ENCODE measurements around the gene SYPL2.

SYPL2 gene

DNA sequence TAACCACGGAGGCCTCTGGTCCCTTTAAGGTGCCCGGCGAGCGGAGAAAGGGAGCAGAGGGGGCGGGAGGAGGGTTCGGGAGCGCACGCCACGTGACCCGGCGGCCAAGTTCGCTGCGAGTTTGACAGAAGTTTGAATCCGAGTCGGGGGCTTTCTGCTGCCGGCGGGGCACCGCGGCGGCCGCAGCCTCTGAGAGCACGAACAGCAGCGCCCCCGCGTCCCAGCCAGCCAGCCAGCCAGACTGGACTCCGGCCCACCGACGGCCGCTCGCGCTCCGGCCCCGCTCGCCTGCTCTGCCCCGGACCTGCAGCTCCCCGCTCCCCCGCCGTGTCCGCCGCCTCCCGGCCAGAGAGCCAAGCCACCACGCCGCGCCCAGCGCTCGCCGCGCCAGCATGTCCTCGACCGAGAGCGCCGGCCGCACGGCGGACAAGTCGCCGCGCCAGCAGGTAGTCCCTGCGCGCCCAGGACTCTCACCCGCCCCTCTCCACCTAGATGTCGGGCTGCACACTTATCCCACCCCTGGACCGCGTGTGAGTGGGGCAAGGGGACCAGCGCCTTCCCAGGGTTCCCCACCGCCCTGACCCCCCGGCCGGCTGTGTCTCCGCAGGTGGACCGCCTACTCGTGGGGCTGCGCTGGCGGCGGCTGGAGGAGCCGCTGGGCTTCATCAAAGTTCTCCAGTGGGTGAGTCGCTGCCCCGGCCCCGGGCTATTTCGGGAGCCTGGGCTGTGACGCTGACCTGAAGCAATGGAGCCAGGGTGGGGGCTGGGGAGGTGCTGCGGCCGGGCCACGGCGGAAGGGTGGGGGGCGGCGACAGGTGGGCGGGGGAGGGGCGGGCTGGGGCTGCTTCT, at the start of gene SYPL2:
Gene SYPL2, plus strand, starts transcription at position 95 of the 849 bp plus-strand sequence. Its CDS starts 298 bp downstream, at position 393.
- no peak for FAIRE-seq

GRCh38 chr1:109423498-109423897, 42.8 kb upstream of the SYPL2 start:
- DNase-seq (ENCODE audit: insufficient read length, low spot score): no peak
- TF ChIP-seq, protein P1, sequence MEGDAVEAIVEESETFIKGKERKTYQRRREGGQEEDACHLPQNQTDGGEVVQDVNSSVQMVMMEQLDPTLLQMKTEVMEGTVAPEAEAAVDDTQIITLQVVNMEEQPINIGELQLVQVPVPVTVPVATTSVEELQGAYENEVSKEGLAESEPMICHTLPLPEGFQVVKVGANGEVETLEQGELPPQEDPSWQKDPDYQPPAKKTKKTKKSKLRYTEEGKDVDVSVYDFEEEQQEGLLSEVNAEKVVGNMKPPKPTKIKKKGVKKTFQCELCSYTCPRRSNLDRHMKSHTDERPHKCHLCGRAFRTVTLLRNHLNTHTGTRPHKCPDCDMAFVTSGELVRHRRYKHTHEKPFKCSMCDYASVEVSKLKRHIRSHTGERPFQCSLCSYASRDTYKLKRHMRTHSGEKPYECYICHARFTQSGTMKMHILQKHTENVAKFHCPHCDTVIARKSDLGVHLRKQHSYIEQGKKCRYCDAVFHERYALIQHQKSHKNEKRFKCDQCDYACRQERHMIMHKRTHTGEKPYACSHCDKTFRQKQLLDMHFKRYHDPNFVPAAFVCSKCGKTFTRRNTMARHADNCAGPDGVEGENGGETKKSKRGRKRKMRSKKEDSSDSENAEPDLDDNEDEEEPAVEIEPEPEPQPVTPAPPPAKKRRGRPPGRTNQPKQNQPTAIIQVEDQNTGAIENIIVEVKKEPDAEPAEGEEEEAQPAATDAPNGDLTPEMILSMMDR (IDR thresholded peaks at IDR 0.05; ENCODE audit: insufficient read depth, missing control alignments): no peak
- FAIRE-seq: no peak

More for the DNA sequence above, at the start of gene SYPL2:
- DNase-seq (ENCODE audit: insufficient read length, low spot score): no peak
- TF ChIP-seq, protein P1 (IDR thresholded peaks at IDR 0.05; ENCODE audit: insufficient read depth, missing control alignments): no peak

- DNase-seq (ENCODE audit: insufficient read length, low spot score): no peak
- no peak for FAIRE-seq
- TF ChIP-seq, protein P1 (IDR thresholded peaks at IDR 0.05; ENCODE audit: insufficient read depth, missing control alignments): no peak
These were observed 40.7 kb upstream of the SYPL2 start for GRCh38 chr1:109425391-109426280.

GRCh38 chr1:109426281-109427170, 39.8 kb upstream of the SYPL2 start, which contains the start of gene PSMA5:
TSS of gene PSMA5 (minus strand) at chr1:109426448. CDS start at chr1:109426330, 118 bp downstream.
- no peak for FAIRE-seq
- TF ChIP-seq, protein P1 (IDR thresholded peaks at IDR 0.05; ENCODE audit: insufficient read depth, missing control alignments): no peak
- DNase-seq (ENCODE audit: insufficient read length, low spot score): peak; percentile 80

DNA sequence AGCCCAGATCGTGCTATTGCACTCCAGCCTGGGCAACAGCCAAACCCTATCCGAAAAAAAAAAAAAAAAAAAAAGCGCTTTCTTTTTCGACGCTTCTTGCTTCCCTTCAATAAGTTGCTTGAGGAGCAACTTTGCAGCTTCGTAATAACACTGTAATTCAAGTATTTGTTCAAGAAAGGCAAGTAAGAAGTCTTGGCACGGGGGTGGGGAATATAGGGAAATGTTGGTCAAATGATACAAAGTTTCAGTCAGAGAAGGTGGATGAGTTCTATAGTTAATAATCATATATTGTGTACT, 39.2 kb upstream of the SYPL2 start:
- TF ChIP-seq, protein P1 (IDR thresholded peaks at IDR 0.05; ENCODE audit: insufficient read depth, missing control alignments): no peak
- no peak for FAIRE-seq
- no peak for DNase-seq (ENCODE audit: insufficient read length, low spot score)

DNA sequence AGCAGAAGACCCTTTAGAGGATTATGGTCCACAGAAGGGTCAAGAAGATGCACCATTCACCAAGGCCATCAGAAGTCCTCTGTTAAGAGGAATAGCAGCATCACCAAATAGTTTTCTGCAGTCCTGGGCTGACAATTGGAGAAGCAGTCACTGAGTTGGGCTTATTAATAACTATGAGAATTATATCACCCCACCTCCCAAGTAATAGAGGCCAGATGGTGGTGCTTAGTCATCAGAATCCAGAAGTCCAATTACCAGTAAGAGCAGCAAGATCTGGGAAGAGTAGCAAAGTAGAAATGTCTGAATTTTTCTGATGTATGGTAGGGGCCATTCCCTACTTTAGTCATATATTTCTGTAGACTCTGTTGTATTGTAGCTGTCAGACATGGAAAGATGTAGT, 34.0 kb upstream of the SYPL2 start:
- TF ChIP-seq, protein P1 (IDR thresholded peaks at IDR 0.05; ENCODE audit: insufficient read depth, missing control alignments): no peak
- DNase-seq (ENCODE audit: insufficient read length, low spot score): no peak
- no peak for FAIRE-seq

All from D721Med (cell line).